ENCODE data around the gene CD8B.
A peak's percentile ranks its signal among the peaks of the same experiment; 100 is the strongest.
"Not testable (repeated sequence)": the region's sequence is repeated elsewhere in the genome, so short reads cannot be mapped to it uniquely, and the experiment has no call there.

Gene CD8B

DNA sequence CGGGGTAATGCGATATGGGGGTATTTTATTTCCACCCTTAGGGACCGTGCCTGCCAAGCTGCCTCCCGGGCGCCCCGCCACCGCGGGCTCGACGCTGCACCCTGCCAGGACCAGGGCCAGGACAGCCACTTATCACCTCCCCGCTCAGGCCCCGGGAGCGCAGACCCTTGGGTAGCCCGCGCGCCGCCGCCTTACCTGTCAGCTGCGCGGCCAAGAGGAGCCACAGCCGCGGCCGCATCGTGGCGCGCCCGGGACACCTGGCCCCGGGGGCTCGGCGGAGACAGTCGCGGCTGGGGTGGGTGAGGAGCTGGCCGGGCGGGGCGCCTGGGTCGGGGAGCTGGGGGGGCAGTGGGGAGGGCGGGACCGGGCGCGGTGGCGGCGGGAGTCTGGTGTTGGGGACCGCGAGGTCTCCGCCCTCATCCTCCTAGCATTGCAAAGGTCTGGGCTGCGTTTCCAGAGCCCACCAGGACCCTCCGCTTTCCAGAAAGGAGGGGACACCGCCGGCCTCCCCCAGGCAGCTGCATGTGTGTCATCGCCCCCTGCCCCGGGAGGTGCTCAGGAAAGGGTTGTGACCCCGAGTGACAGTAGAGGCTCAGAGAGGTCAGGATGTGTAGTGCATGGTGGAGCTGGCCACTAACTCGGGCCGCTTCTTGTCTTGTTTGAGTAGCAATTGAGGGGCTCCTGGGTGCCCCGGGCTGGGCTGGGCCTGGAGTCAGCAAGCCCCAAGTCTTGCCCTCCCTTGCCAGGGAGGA is at the start of gene CD8B:
Gene CD8B (minus strand): TSS at position 259 of the 752 bp plus-strand sequence. CDS start 21 bp downstream, at position 238.
- H3K36me3 ChIP-seq (replicated peaks); H3K4me3 ChIP-seq (ENCODE audit: low read depth, low read length); H3K27ac ChIP-seq; in situ Hi-C loops (cut with HindIII; ENCODE audit: low pct_ligation_motif_present, low sequenced_read_pairs); DNase-seq; H3K27me3 ChIP-seq (replicated peaks): not testable (repeated sequence)

GRCh38 chr2:86905868-86906267 is 44.2 kb upstream of the CD8B start:
- DNase-seq; H3K4me3 ChIP-seq (ENCODE audit: low read depth, low read length); H3K27me3 ChIP-seq (replicated peaks); H3K36me3 ChIP-seq (replicated peaks); in situ Hi-C loops (cut with HindIII; ENCODE audit: low pct_ligation_motif_present, low sequenced_read_pairs); H3K27ac ChIP-seq: not testable (repeated sequence)

DNA sequence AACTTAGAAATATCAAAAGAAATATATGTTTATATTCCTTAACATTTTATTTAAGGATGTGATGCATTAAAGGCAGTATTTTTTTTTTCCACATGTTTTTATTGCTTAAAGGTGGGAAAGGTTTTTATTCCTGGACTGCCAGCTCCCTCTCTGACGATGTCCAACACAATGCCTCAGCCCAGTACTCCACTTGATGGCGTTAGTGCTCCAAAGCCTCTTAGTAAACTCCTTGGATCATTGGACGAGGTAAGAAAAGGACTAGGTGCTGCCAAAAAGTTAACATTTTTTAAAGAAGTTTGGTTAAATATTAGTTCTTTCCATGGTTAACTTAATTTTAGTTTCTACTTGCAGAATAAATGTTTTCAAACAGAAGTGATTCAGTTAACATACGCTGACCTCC is 39.0 kb upstream of the CD8B start:
- H3K27me3 ChIP-seq (replicated peaks); H3K36me3 ChIP-seq (replicated peaks); in situ Hi-C loops (cut with HindIII; ENCODE audit: low pct_ligation_motif_present, low sequenced_read_pairs); H3K4me3 ChIP-seq (ENCODE audit: low read depth, low read length); H3K27ac ChIP-seq: not testable (repeated sequence)
- TF ChIP-seq, protein P1, sequence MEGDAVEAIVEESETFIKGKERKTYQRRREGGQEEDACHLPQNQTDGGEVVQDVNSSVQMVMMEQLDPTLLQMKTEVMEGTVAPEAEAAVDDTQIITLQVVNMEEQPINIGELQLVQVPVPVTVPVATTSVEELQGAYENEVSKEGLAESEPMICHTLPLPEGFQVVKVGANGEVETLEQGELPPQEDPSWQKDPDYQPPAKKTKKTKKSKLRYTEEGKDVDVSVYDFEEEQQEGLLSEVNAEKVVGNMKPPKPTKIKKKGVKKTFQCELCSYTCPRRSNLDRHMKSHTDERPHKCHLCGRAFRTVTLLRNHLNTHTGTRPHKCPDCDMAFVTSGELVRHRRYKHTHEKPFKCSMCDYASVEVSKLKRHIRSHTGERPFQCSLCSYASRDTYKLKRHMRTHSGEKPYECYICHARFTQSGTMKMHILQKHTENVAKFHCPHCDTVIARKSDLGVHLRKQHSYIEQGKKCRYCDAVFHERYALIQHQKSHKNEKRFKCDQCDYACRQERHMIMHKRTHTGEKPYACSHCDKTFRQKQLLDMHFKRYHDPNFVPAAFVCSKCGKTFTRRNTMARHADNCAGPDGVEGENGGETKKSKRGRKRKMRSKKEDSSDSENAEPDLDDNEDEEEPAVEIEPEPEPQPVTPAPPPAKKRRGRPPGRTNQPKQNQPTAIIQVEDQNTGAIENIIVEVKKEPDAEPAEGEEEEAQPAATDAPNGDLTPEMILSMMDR (IDR thresholded peaks at IDR 0.05; ENCODE audit: low read depth, low read length, missing control alignments): peak; percentile 17
- peak; percentile 38 for DNase-seq

- H3K27me3 ChIP-seq (replicated peaks); DNase-seq; H3K4me3 ChIP-seq (ENCODE audit: low read depth, low read length); in situ Hi-C loops (cut with HindIII; ENCODE audit: low pct_ligation_motif_present, low sequenced_read_pairs); H3K36me3 ChIP-seq (replicated peaks); H3K27ac ChIP-seq: not testable (repeated sequence)
Observed at GRCh38 chr2:86886026-86886425, 24.3 kb upstream of the CD8B start.

- H3K4me3 ChIP-seq (ENCODE audit: low read depth, low read length); H3K27me3 ChIP-seq (replicated peaks); H3K36me3 ChIP-seq (replicated peaks); in situ Hi-C loops (cut with HindIII; ENCODE audit: low pct_ligation_motif_present, low sequenced_read_pairs); DNase-seq; H3K27ac ChIP-seq: not testable (repeated sequence)
Observed at GRCh38 chr2:86882865-86883264, 21.2 kb upstream of the CD8B start.

DNA sequence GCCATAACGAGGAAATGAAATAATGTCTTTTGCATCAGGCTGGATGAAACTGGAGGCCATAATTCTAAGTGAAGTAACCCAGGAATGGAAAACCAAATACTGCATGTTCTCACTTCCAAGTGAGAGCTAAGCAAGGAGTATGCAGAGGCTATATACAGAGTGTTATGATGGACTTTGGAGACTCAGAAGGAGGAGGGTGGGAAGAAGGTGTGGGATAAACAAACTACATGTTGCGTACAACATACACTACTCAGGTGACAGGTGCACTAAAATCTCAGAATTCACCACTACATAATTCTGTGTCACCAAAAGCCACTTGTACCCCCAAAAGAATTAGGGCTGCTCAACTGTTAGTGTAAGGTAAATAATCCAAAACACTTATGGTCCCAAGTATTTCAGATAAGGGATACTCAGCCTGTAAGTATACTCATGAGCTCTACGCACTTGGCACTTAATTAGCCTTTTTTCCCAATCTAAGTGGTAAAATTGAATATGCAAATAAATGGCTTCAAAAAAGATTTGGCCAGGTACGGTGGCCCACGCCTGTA is 20.5 kb upstream of the CD8B start:
- H3K27ac ChIP-seq; DNase-seq; in situ Hi-C loops (cut with HindIII; ENCODE audit: low pct_ligation_motif_present, low sequenced_read_pairs): not testable (repeated sequence)

DNA sequence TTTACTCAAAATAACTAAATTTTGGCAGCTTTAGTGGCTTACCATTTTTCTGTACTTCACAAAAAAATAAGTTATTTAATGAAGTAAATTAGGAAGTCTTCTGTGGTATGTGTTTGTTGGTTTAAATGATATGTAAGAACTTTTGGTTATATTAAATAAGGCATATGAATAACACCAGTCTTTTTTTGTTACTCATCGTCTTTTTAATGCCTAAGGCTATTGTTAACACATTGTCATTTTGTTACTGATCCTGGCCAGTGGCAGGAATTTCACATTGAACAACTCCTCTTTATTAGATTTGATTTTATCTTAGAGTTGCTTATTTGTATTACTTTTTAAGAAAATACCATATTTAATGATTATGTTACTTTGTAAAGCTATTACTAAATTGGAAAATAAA is 17.3 kb upstream of the CD8B start:
- H3K36me3 ChIP-seq (replicated peaks); DNase-seq; in situ Hi-C loops (cut with HindIII; ENCODE audit: low pct_ligation_motif_present, low sequenced_read_pairs); H3K27me3 ChIP-seq (replicated peaks); H3K27ac ChIP-seq; H3K4me3 ChIP-seq (ENCODE audit: low read depth, low read length): not testable (repeated sequence)

More for the DNA sequence above, 20.5 kb upstream of the CD8B start:
- not testable (repeated sequence) for H3K27me3 ChIP-seq (replicated peaks); H3K4me3 ChIP-seq (ENCODE audit: low read depth, low read length); H3K36me3 ChIP-seq (replicated peaks)

GRCh38 chr2:86870941-86871340 is 9.3 kb upstream of the CD8B start:
- H3K4me3 ChIP-seq (ENCODE audit: low read depth, low read length); H3K27me3 ChIP-seq (replicated peaks); DNase-seq; H3K36me3 ChIP-seq (replicated peaks); H3K27ac ChIP-seq; in situ Hi-C loops (cut with HindIII; ENCODE audit: low pct_ligation_motif_present, low sequenced_read_pairs): not testable (repeated sequence)

GRCh38 chr2:86868895-86869468 is 7.3 kb upstream of the CD8B start:
- H3K36me3 ChIP-seq (replicated peaks); in situ Hi-C loops (cut with HindIII; ENCODE audit: low pct_ligation_motif_present, low sequenced_read_pairs); DNase-seq; H3K27ac ChIP-seq; H3K4me3 ChIP-seq (ENCODE audit: low read depth, low read length); H3K27me3 ChIP-seq (replicated peaks): not testable (repeated sequence)

GRCh38 chr2:86862380-86862703 is 656 bp upstream of the CD8B start:
- H3K27me3 ChIP-seq (replicated peaks); DNase-seq; H3K27ac ChIP-seq; H3K4me3 ChIP-seq (ENCODE audit: low read depth, low read length); in situ Hi-C loops (cut with HindIII; ENCODE audit: low pct_ligation_motif_present, low sequenced_read_pairs); H3K36me3 ChIP-seq (replicated peaks): not testable (repeated sequence)

DNA sequence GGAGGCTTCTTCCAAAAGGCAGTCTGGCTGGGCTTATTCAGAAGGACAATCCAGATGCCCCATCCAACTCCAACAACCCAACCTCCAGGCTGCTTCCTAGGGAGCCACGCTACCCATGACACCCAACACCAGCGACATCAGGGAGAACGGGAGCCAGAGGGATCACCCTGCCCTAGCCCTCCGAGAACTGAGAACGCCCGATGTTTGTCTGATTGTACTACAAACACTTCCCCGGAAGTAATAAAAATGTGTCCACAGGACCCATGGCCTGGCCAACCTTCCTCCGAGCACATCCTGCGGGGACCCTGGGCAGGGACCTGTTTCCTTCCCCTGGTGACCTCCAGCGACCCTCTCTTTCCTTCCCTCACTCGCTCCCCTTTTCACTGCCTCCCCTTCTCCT is 511 bp downstream of the CD8B start:
- DNase-seq; H3K36me3 ChIP-seq (replicated peaks); H3K27ac ChIP-seq; H3K4me3 ChIP-seq (ENCODE audit: low read depth, low read length); H3K27me3 ChIP-seq (replicated peaks); in situ Hi-C loops (cut with HindIII; ENCODE audit: low pct_ligation_motif_present, low sequenced_read_pairs): not testable (repeated sequence)

DNA sequence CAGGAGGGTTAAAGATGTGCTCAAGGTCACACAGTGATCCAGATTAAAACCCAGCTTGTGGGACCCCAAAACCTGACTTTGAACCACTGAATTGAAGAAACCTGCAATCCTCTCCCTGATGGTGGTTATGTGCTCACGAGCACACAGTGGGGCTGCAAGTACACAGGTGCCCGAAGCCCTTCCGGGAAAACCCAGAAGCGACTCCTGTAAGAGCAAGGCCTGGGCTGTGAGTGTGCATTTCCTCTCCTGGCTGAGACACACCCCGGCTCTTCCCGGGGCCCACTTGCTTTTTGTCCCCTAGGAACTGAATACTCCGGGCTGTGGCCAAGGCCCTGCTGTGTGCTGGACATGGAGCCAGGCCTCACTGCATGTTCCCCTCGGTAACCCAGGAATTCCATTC is 1.1 kb downstream of the CD8B start:
- in situ Hi-C loops (cut with HindIII; ENCODE audit: low pct_ligation_motif_present, low sequenced_read_pairs); H3K27ac ChIP-seq: not testable (repeated sequence)

GRCh38 chr2:86857688-86858087 is 4.0 kb downstream of the CD8B start:
- DNase-seq; H3K4me3 ChIP-seq (ENCODE audit: low read depth, low read length); in situ Hi-C loops (cut with HindIII; ENCODE audit: low pct_ligation_motif_present, low sequenced_read_pairs): not testable (repeated sequence)

More for the DNA sequence above, 1.1 kb downstream of the CD8B start:
- not testable (repeated sequence) for H3K4me3 ChIP-seq (ENCODE audit: low read depth, low read length); DNase-seq; H3K27me3 ChIP-seq (replicated peaks); H3K36me3 ChIP-seq (replicated peaks)

GRCh38 chr2:86856498-86856897 is 5.2 kb downstream of the CD8B start:
- in situ Hi-C loops (cut with HindIII; ENCODE audit: low pct_ligation_motif_present, low sequenced_read_pairs); H3K27me3 ChIP-seq (replicated peaks); H3K36me3 ChIP-seq (replicated peaks); H3K4me3 ChIP-seq (ENCODE audit: low read depth, low read length); H3K27ac ChIP-seq; DNase-seq: not testable (repeated sequence)

More at GRCh38 chr2:86857688-86858087, 4.0 kb downstream of the CD8B start:
- H3K27me3 ChIP-seq (replicated peaks); H3K36me3 ChIP-seq (replicated peaks); H3K27ac ChIP-seq: not testable (repeated sequence)

Data from brain microvascular endothelial cell (primary cell).